Measurements from ENCODE around the gene GADL1. TPM values are rescaled to one million over a fixed set of nuclear protein-coding genes. Genes with fewer than 3 reads are reported as not detected.

The GADL1 gene
- total RNA-seq, 4 donors from 2014 or later, result not detected

DNA sequence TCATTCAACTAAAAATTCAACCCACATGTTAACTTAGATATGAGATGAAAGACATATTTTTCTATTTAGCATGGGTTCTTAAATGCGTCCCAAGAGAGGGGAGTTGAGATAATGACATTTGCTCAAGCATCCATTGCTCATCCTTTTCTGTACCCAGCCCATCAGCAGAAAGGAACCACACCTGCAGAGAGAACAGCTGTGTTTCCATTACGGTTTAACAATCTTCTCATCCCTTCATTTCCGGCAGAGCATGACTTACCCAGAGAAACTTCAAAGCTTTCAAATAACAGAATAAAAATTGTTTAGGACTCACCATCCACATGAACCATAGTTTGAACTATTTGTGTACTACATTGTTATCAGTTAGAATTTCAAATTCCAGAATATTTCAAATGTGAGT is 174.9 kb downstream of the GADL1 start:
- no peak for DNase-seq
- Histone ChIP-seq H3K27me3 (no peaks in the 10 kb centered on the region), H3K36me3 (no peaks in the 10 kb centered on the region), H3K27ac (no peak overlapping the region), H3K4me3 (no peak overlapping the region), H3K9me3 (no peaks in the 10 kb centered on the region), H3K4me1 (no peaks in the 10 kb centered on the region)
- TF ChIP-seq, protein P1, sequence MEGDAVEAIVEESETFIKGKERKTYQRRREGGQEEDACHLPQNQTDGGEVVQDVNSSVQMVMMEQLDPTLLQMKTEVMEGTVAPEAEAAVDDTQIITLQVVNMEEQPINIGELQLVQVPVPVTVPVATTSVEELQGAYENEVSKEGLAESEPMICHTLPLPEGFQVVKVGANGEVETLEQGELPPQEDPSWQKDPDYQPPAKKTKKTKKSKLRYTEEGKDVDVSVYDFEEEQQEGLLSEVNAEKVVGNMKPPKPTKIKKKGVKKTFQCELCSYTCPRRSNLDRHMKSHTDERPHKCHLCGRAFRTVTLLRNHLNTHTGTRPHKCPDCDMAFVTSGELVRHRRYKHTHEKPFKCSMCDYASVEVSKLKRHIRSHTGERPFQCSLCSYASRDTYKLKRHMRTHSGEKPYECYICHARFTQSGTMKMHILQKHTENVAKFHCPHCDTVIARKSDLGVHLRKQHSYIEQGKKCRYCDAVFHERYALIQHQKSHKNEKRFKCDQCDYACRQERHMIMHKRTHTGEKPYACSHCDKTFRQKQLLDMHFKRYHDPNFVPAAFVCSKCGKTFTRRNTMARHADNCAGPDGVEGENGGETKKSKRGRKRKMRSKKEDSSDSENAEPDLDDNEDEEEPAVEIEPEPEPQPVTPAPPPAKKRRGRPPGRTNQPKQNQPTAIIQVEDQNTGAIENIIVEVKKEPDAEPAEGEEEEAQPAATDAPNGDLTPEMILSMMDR (IDR thresholded peaks at IDR 0.05), result no peak
- intact Hi-C loops (cut with DNase I), result no loop called here
- WGBS, 2 donors, result 84% methylated on average over 3 of the region's 3 CpGs

GRCh38 chr3:30713885-30714503 is 180.5 kb downstream of the GADL1 start:
- no peak for TF ChIP-seq POLR2A (IDR thresholded peaks at IDR 0.05)
- TF ChIP-seq, protein P1 (IDR thresholded peaks at IDR 0.05), result no peak
- Histone ChIP-seq H3K4me3 (no peak overlapping the region), H3K9me3 (no peaks in the 10 kb centered on the region), H3K27me3 (no peaks in the 10 kb centered on the region), H3K27ac (no peak overlapping the region), H3K4me1 (no peaks in the 10 kb centered on the region), H3K36me3 (no peaks in the 10 kb centered on the region)
- WGBS, 2 donors, result 100% methylated on average over 2 to 3 of the region's 3 CpGs
- intact Hi-C loops (cut with DNase I), result no loop called here
- DNase-seq, result no peak

DNA sequence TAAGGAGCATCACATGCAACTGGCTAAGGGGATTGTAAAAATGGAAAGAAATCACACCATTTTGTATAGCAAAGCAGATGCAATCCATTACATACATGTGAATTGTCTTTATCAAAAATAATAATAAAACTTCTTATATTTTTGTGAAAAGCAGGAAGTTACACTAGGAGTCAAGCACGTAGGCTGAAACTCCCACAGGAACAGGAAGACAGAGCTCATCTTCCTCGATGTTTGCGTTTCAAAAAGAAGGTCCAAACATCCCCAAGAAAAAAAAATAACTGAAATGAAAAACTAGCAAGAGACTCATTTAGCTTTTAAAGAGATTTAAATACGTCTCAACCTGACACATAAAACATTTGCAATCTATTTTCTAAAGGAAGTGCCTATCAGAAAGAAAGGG is 181.5 kb downstream of the GADL1 start:
- H3K9me3 ChIP-seq, result no peaks in the 10 kb centered on the region
- no peaks in the 10 kb centered on the region for H3K36me3 ChIP-seq
- DNase-seq, result no peak
- H3K27ac ChIP-seq, result no peak overlapping the region
- H3K4me3 ChIP-seq, result no peak overlapping the region
- intact Hi-C loops (cut with DNase I), result no loop called here
- no peaks in the 10 kb centered on the region for H3K27me3 ChIP-seq
- 45 to 62% methylated on average over 4 of the region's 4 CpGs for WGBS, 2 donors
- TF ChIP-seq, protein P1 (IDR thresholded peaks at IDR 0.05), result no peak
- no peak for TF ChIP-seq POLR2A (IDR thresholded peaks at IDR 0.05)
- H3K4me1 ChIP-seq, result no peaks in the 10 kb centered on the region

GRCh38 chr3:30711867-30712266 is 182.6 kb downstream of the GADL1 start:
- Histone ChIP-seq H3K4me1 (no peaks in the 10 kb centered on the region), H3K36me3 (no peaks in the 10 kb centered on the region), H3K27me3 (no peaks in the 10 kb centered on the region), H3K9me3 (no peaks in the 10 kb centered on the region), H3K27ac (no peak overlapping the region), H3K4me3 (no peak overlapping the region)
- no peak for DNase-seq
- 87 to 95% methylated on average over 2 of the region's 2 CpGs for WGBS, 2 donors
- intact Hi-C loops (cut with DNase I), result no loop called here
- TF ChIP-seq POLR2A (IDR thresholded peaks at IDR 0.05), result no peak
- TF ChIP-seq, protein P1 (IDR thresholded peaks at IDR 0.05), result no peak

DNA sequence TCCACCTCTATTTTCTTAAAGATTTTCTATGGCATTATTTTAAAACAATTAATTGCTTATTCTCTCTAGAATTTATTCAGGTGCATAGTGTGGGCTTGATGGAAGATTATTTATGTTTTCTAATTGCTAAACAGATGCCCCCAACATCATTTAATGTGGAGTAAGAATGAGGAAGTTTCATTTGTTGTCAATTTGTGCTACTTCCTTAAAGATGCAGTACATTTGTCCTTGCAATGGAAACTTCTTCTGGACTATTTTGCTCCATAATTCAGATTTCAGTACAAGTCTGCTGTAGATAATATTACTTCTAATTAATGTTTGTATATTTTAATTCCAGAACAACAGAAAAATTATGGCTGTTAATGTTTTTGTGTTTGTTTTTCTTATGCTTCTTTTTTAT is 183.3 kb downstream of the GADL1 start:
- H3K4me3 ChIP-seq, result no peak overlapping the region
- TF ChIP-seq, protein P1 (IDR thresholded peaks at IDR 0.05), result no peak
- TF ChIP-seq POLR2A (IDR thresholded peaks at IDR 0.05), result no peak
- no peaks in the 10 kb centered on the region for H3K36me3 ChIP-seq
- no peaks in the 10 kb centered on the region for H3K9me3 ChIP-seq
- no peaks in the 10 kb centered on the region for H3K27me3 ChIP-seq
- intact Hi-C loops (cut with DNase I), result no loop called here
- no peaks in the 10 kb centered on the region for H3K4me1 ChIP-seq
- H3K27ac ChIP-seq, result no peak overlapping the region
- no peak for DNase-seq
